Cortex of kidney (tissue), 1 donor: ENCODE results near the gene FLG.
"Not testable (repeated sequence)": the region's sequence is repeated elsewhere in the genome, so short reads cannot be mapped to it uniquely, and the experiment has no call there.

Experiments used
- DNase-seq: peaks from one replicate; lab custom pipeline; 2025; lab: John Stamatoyannopoulos, UW

Gene FLG

DNA sequence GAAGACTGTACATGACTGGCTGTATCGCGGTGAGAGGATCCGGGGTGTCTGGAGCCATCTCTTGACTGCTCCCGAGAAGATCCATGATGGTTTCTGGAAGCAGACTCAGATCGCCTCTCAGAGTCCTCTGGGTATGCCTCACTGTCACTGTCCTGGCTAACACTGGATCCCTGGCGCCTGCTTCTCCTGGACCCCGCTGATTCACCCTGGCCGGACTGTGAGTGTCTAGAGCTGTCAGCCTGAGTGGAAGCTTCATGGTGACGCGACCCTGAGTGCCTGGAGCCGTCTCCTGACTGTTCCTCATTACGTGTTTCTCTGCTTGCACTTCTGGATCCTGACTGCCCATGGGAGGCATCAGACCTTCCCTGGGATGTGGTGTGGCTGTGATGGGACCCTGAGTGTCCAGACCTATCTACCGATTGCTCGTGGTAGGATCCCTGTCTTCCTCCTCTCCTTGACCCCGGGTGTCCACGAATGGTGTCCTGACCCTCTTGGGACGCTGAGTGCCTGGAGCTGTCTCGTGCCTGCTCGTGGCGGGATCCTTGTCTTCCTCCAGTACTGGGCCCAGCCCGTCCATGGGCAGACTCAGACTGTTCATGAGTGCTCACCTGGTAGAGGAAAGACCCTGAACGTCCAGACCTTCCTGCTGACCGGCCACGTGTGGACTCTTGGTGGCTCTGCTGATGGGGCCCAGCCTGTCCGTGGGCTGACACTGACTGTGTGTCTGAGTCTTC lies 21.7 kb downstream of the FLG start:
- DNase-seq: not testable (repeated sequence)

DNA sequence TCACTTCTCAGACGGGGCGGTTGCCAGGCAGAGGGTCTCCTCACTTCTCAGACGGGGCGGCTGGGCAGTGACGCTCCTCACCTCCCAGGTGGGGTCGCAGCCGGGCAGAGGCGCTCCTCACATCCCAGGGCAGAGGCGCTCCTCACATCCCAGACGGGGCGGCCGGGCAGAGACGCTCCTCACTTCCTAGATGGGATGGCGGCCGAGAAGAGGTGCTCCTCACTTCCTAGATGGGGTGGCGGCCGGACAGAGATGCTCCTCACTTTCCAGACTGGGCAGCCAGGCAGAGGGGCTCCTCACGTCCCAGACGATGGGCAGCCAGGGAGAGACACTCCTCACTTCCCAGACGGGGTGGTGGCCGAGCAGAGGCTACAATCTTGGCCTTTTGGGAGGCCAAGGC lies 68.6 kb downstream of the FLG start:
- DNase-seq: not testable (repeated sequence)
